GM12891 (cell line): ENCODE measurements around the gene PTCD3.

Experiments
- PAX5 ChIP-seq: IDR thresholded peaks from 2 replicates; pipeline ENCODE4 v1.6.1; 2011; ENCODE audit warnings: low read length, moderate library complexity, mild to moderate bottlenecking; ENCODE audit not compliant: insufficient read depth, severe bottlenecking
- POLR2A ChIP-seq: IDR thresholded peaks from 2 replicates; pipeline ENCODE4 v1.6.1; 2011; ENCODE audit warnings: low read depth, low read length, control low read depth
- POLR2AphosphoS5 ChIP-seq: IDR thresholded peaks from 2 replicates; pipeline ENCODE4 v1.6.1; 2011; ENCODE audit warnings: low read depth, low read length, control low read depth
- POU2F2 ChIP-seq: IDR thresholded peaks from 2 replicates; pipeline ENCODE4 v1.6.1; 2011; ENCODE audit warnings: low read depth, mild to moderate bottlenecking, control low read depth, low read length, moderate library complexity
- SPI1 ChIP-seq: IDR thresholded peaks from 2 replicates; pipeline ENCODE4 v1.6.1; 2011; ENCODE audit warnings: low read depth, low read length, control low read depth
- TAF1 ChIP-seq: IDR thresholded peaks from 2 replicates; pipeline ENCODE4 v1.6.1; 2011; ENCODE audit warnings: low read depth, low read length, control low read depth

GRCh38 chr2:86074256-86074655, 31.8 kb upstream of the PTCD3 start:
- TF ChIP-seq TAF1 (no peak), POLR2A (no peak), POLR2AphosphoS5 (no peak), SPI1 (no peak), PAX5 (no peak), POU2F2 (no peak)
